Lung microvascular endothelial cell (primary cell): Measurements from ENCODE around the gene XKR3. TPM values are rescaled to one million over a fixed set of nuclear protein-coding genes. Genes with fewer than 3 reads are reported as not detected.
"Not testable (repeated sequence)": the region's sequence is repeated elsewhere in the genome, so short reads cannot be mapped to it uniquely, and the experiment has no call there.

Experiments
- DNase-seq, 2 donors: peaks; one replicate each; pipeline versions ENCODE4 v3.0.0 to v3.0.0-alpha.2; 2010; ENCODE audit warnings: low read depth in 2 of 2
- total RNA-seq: library from RNA; depleted of rRNA; stranded (reverse); fragments of >200 nt; gene quantifications from 2 replicates; pipeline ENCODE4 v1.2.1, GENCODE V29; 2014

Gene XKR3
- total RNA-seq, 1 donor from 2014 or later = not detected

DNA sequence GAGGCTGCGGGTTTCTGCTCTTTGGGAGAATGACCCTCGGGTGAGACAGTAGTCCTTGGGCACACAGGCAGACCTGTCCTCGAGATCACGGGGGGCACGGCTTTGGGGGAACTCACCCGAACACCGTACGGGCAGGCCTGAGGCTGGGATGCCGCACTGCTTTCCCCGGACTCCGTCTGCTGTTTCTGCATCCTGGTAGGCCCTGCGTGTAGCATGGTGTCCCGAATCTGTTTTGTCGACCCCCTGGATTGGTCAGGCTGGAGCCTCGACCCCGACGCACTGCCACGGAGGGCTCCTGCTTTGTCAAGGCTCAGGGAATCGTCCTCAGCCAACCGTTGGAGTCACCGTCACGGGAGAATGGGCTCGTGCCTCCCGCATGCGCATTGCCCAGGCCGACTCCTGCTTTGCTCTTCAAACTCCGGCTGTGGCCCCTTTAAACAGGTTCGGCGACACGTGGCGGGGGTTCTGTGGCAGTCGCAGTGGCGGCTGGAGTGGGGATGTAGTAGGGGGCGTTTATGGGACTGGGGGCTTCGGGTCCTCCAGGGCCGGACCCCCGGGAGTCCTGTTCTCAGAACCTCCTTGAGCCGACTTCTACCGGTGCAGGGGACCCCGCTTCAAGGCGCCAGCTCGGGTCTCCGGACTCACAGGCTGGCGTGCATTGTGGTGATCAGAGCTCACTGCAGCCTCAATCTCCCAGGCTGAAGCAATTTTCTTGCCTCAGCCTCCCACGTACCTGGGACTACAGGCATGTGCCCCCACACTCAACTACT, 76.9 kb downstream of the XKR3 start:
- not testable (repeated sequence) for DNase-seq

GRCh38 chr22:16747266-16748159, 77.7 kb downstream of the XKR3 start:
- DNase-seq = not testable (repeated sequence)

- not testable (repeated sequence) for DNase-seq
Measured at GRCh38 chr22:16734271-16734670, 90.9 kb downstream of the XKR3 start.

Other genes starting within 250 kb of the XKR3 start
- gene CCT8L2, start 232.6 kb downstream of the XKR3 start, total RNA-seq = not detected in 2 replicates
- not detected in 2 replicates for gene GAB4, start 182.8 kb upstream of the XKR3 start, total RNA-seq